ENCODE results near the gene IL1R1. TPM values are rescaled to one million over a fixed set of nuclear protein-coding genes. Genes with fewer than 3 reads are reported as not detected.
"Not testable (repeated sequence)": the region's sequence is repeated elsewhere in the genome, so short reads cannot be mapped to it uniquely, and the experiment has no call there.

Gene IL1R1
- 1 to 10 TPM; 6.8 to 6.9 TPM for total RNA-seq

GRCh38 chr2:102141970-102142828 is at the start of gene IL1R1:
TSS of gene IL1R1 (plus strand) at chr2:102142746. CDS start at chr2:102157725, 14,979 bp downstream.
- peaks cover 47 to 95% of the 10 kb centered on the region in 2 donors for H3K36me3 Mint-ChIP-seq

GRCh38 chr2:102093662-102094061 is 48.9 kb upstream of the IL1R1 start:
- no peak for ATAC-seq
- no peak for DNase-seq (ENCODE audit: low spot score in 2 of 2)
- peaks cover 22 to 41% of the 10 kb centered on the region in 2 donors for H3K36me3 Mint-ChIP-seq
- no peak overlapping the region for H3K27ac Mint-ChIP-seq
- peaks cover 11 to 33% of the 10 kb centered on the region in 2 donors for H3K9me3 Mint-ChIP-seq

More at GRCh38 chr2:102141970-102142828, at the start of gene IL1R1:
- peaks cover 26 to 27% of the 10 kb centered on the region in 2 donors for H3K9me3 Mint-ChIP-seq
- ATAC-seq (peak; percentile 41 to 68), DNase-seq (ENCODE audit: low spot score in 2 of 2) (no peak)
- H3K27ac Mint-ChIP-seq, result peak within 1 kb of the TSS; percentile 34 to 37

- H3K27ac Mint-ChIP-seq, result no peak overlapping the region
- peaks cover 23 to 50% of the 10 kb centered on the region in 2 donors for H3K36me3 Mint-ChIP-seq
- ATAC-seq, result peak; percentile 81 to 91
- H3K9me3 Mint-ChIP-seq, result peaks cover 11 to 36% of the 10 kb centered on the region in 2 donors
- DNase-seq (ENCODE audit: low spot score in 2 of 2), result no peak
These were observed 47.6 kb upstream of the IL1R1 start for GRCh38 chr2:102094917-102095316.

- H3K36me3 Mint-ChIP-seq, result peaks cover 18 to 43% of the 10 kb centered on the region in 2 donors
- H3K27ac Mint-ChIP-seq, result no peak overlapping the region
- no peak for DNase-seq (ENCODE audit: low spot score in 2 of 2)
- no peak for ATAC-seq
- peaks cover 4 to 29% of the 10 kb centered on the region in 2 donors for H3K9me3 Mint-ChIP-seq
These were observed 46.4 kb upstream of the IL1R1 start for GRCh38 chr2:102096103-102096502.

GRCh38 chr2:102098756-102099155 is 43.8 kb upstream of the IL1R1 start:
- Mint-ChIP-seq H3K36me3 (peaks cover 10 to 27% of the 10 kb centered on the region in 2 donors), H3K27ac (no peak overlapping the region), H3K9me3 (peaks cover 0 to 12% of the 10 kb centered on the region in 2 donors)
- ATAC-seq, result no peak
- no peak for DNase-seq (ENCODE audit: low spot score in 2 of 2)

- ATAC-seq (no peak), DNase-seq (ENCODE audit: low spot score in 2 of 2) (no peak)
- peak overlapping the region; percentile 81 to 99 for H3K27ac Mint-ChIP-seq
These were observed 42.8 kb upstream of the IL1R1 start for GRCh38 chr2:102099536-102100298.

GRCh38 chr2:102100371-102101096 is 42.0 kb upstream of the IL1R1 start:
- peaks cover 10 to 29% of the 10 kb centered on the region in 2 donors for H3K36me3 Mint-ChIP-seq
- ATAC-seq (peak; percentile 65 to 83), DNase-seq (ENCODE audit: low spot score in 2 of 2) (no peak)
- H3K9me3 Mint-ChIP-seq, result peaks cover 0 to 12% of the 10 kb centered on the region in 2 donors
- H3K27ac Mint-ChIP-seq, result peak overlapping the region; percentile 81 to 99

More at GRCh38 chr2:102099536-102100298, 42.8 kb upstream of the IL1R1 start:
- Mint-ChIP-seq H3K36me3 (peaks cover 10 to 27% of the 10 kb centered on the region in 2 donors), H3K9me3 (peaks cover 0 to 12% of the 10 kb centered on the region in 2 donors)

GRCh38 chr2:102101097-102101848 is 41.3 kb upstream of the IL1R1 start:
- peaks cover 10 to 29% of the 10 kb centered on the region in 2 donors for H3K36me3 Mint-ChIP-seq
- H3K9me3 Mint-ChIP-seq, result peaks cover 0 to 12% of the 10 kb centered on the region in 2 donors
- H3K27ac Mint-ChIP-seq, result peak overlapping the region; percentile 17 to 81
- no peak for ATAC-seq
- no peak for DNase-seq (ENCODE audit: low spot score in 2 of 2)

GRCh38 chr2:102101849-102102635 is 40.5 kb upstream of the IL1R1 start:
- no peak for ATAC-seq
- peaks cover 10 to 29% of the 10 kb centered on the region in 2 donors for H3K36me3 Mint-ChIP-seq

GRCh38 chr2:102102636-102102948 is 40.0 kb upstream of the IL1R1 start:
- Mint-ChIP-seq H3K9me3 (peaks cover 0 to 12% of the 10 kb centered on the region in 2 donors), H3K36me3 (peaks cover 10 to 29% of the 10 kb centered on the region in 2 donors)
- not testable (repeated sequence) for ATAC-seq; DNase-seq (ENCODE audit: low spot score in 2 of 2); H3K27ac Mint-ChIP-seq

More at GRCh38 chr2:102101849-102102635, 40.5 kb upstream of the IL1R1 start:
- Mint-ChIP-seq H3K9me3 (peaks cover 0 to 12% of the 10 kb centered on the region in 2 donors), H3K27ac (peak overlapping the region in 1 of 2 donors; percentile 17)
- no peak for DNase-seq (ENCODE audit: low spot score in 2 of 2)

- no peak for DNase-seq (ENCODE audit: low spot score in 2 of 2)
- no peak for ATAC-seq
- Mint-ChIP-seq H3K27ac (peak overlapping the region in 1 of 2 donors; percentile 44), H3K9me3 (peaks cover 0 to 12% of the 10 kb centered on the region in 2 donors), H3K36me3 (peaks cover 10 to 28% of the 10 kb centered on the region in 2 donors)
These were observed 39.3 kb upstream of the IL1R1 start for GRCh38 chr2:102103284-102103683.

GRCh38 chr2:102103992-102104871 is 38.3 kb upstream of the IL1R1 start:
- H3K27ac Mint-ChIP-seq, result peak overlapping the region; percentile 67 to 89
- ATAC-seq, result peak; percentile 74 to 82
- peaks cover 0 to 6% of the 10 kb centered on the region in 2 donors for H3K9me3 Mint-ChIP-seq
- peak; percentile 74 to 76 for DNase-seq (ENCODE audit: low spot score in 2 of 2)
- peaks cover 10 to 20% of the 10 kb centered on the region in 2 donors for H3K36me3 Mint-ChIP-seq

- peaks cover 7 to 12% of the 10 kb centered on the region in 2 donors for H3K36me3 Mint-ChIP-seq
- no peaks in the 10 kb centered on the region for H3K9me3 Mint-ChIP-seq
- ATAC-seq, result no peak
- no peak for DNase-seq (ENCODE audit: low spot score in 2 of 2)
- H3K27ac Mint-ChIP-seq, result no peak overlapping the region
These were observed 36.4 kb upstream of the IL1R1 start for GRCh38 chr2:102106133-102106556.

All from activated naive CD4-positive, alpha-beta T cell treated with anti-CD3 and anti-CD28 coated beads, Interleukin-2, amount 50 U/mL, for 72 hours (primary cell).